ENCODE data around the gene POLE. TPM values are rescaled to one million over a fixed set of nuclear protein-coding genes. Genes with fewer than 3 reads are reported as not detected.

The POLE gene
- total and polyA plus RNA-seq, 7 experiments from 2014 or later = 3.6 to 138 (median 60.8) TPM

- Mint-ChIP-seq H3K9me3 (no peaks in the 10 kb centered on the region), H3K27ac (no peak overlapping the region), H3K36me3 (peaks cover 2 to 21% (median 4%) of the 10 kb centered on the region in 5 donors), H3K4me1 (peaks cover 0 to 3% (median 0%) of the 10 kb centered on the region in 7 donors), H3K27me3 (no peaks in the 10 kb centered on the region), H3K4me3 (no peak overlapping the region)
- peaks cover 0 to 60% (median 3%) of the 10 kb centered on the region in 3 experiments for H3K36me3 ChIP-seq (ENCODE audit: control insufficient read depth in 2 of 3, insufficient read depth in 3 of 3, low read length in 3 of 3)
- no peaks in the 10 kb centered on the region for H3K27me3 ChIP-seq (ENCODE audit: control insufficient read depth in 2 of 2, insufficient read depth in 2 of 2, low read length in 2 of 2)
- no peaks in the 10 kb centered on the region for H3K9me3 ChIP-seq (ENCODE audit: control insufficient read depth in 2 of 3, low read length in 3 of 3)
- ATAC-seq (no peak), DNase-seq (no peak)
- POLR2A ChIA-PET = no interaction called here
- no peak overlapping the region for H3K27ac ChIP-seq (ENCODE audit: low read depth, low read length)
- intact Hi-C loops (cut with micrococcal nuclease) = no loop called here
- H3K4me3 ChIP-seq (ENCODE audit: low read length) = no peak overlapping the region
- CTCF ChIA-PET = no interaction called here
- H3K4me1 ChIP-seq (ENCODE audit: control insufficient read depth in 2 of 2, insufficient read depth in 2 of 2, low read length in 2 of 2) = no peaks in the 10 kb centered on the region
These were observed 106.3 kb downstream of the POLE start for GRCh38 chr12:132580701-132581292.

DNA sequence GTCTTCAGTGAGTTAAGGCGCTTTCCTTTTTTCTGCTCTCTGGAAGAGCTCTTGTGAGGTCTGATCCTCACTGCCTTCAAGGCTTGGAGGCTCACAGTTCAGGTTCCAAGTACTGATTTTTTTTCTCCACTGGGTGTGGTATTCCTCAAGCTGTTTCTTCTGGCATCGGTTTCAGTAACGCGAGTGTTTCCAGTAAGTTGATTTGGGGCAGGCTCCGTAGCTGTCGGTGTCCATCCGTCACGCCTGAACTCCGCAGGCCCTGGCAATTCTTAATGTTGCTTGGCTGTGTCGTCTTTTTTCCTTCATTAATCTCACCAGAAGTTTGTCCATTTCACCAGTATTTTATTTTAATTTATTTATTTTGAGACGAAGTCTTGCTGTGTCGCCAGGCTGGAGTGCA, 107.4 kb downstream of the POLE start:
- intact Hi-C loops (cut with micrococcal nuclease) = no loop called here
- peaks cover 2 to 29% (median 4%) of the 10 kb centered on the region in 5 donors for H3K36me3 Mint-ChIP-seq
- H3K4me1 ChIP-seq (ENCODE audit: control insufficient read depth in 2 of 2, insufficient read depth in 2 of 2, low read length in 2 of 2) = no peaks in the 10 kb centered on the region
- H3K27me3 ChIP-seq (ENCODE audit: control insufficient read depth in 2 of 2, insufficient read depth in 2 of 2, low read length in 2 of 2) = no peaks in the 10 kb centered on the region
- H3K9me3 ChIP-seq (ENCODE audit: control insufficient read depth in 2 of 3, low read length in 3 of 3) = no peaks in the 10 kb centered on the region
- peaks cover 0 to 69% (median 3%) of the 10 kb centered on the region in 3 experiments for H3K36me3 ChIP-seq (ENCODE audit: control insufficient read depth in 2 of 3, insufficient read depth in 3 of 3, low read length in 3 of 3)
- POLR2A ChIA-PET = no interaction called here
- no peak overlapping the region for H3K4me3 ChIP-seq (ENCODE audit: low read length)
- H3K4me3 Mint-ChIP-seq = no peak overlapping the region
- no peak for ATAC-seq
- CTCF ChIA-PET = no interaction called here
- H3K27ac Mint-ChIP-seq = peak overlapping the region in 1 of 9 donors; percentile 25
- DNase-seq = no peak
- H3K9me3 Mint-ChIP-seq = no peaks in the 10 kb centered on the region
- no peaks in the 10 kb centered on the region for H3K27me3 Mint-ChIP-seq
- H3K4me1 Mint-ChIP-seq = peaks cover 0 to 3% (median 0%) of the 10 kb centered on the region in 7 donors
- no peak overlapping the region for H3K27ac ChIP-seq (ENCODE audit: low read depth, low read length)

- Mint-ChIP-seq H3K27ac (no peak overlapping the region), H3K36me3 (peaks cover 2 to 28% (median 4%) of the 10 kb centered on the region in 5 donors), H3K4me1 (peaks cover 0 to 3% (median 0%) of the 10 kb centered on the region in 7 donors), H3K4me3 (no peak overlapping the region), H3K9me3 (no peaks in the 10 kb centered on the region), H3K27me3 (no peaks in the 10 kb centered on the region)
- ChIA-PET CTCF (no interaction called here), POLR2A (no interaction called here)
- Histone ChIP-seq H3K27ac (ENCODE audit: low read depth, low read length) (no peak overlapping the region), H3K27me3 (ENCODE audit: control insufficient read depth in 2 of 2, insufficient read depth in 2 of 2, low read length in 2 of 2) (no peaks in the 10 kb centered on the region), H3K4me3 (ENCODE audit: low read length) (no peak overlapping the region), H3K36me3 (ENCODE audit: control insufficient read depth in 2 of 3, insufficient read depth in 3 of 3, low read length in 3 of 3) (peaks cover 0 to 78% (median 3%) of the 10 kb centered on the region in 3 experiments), H3K9me3 (ENCODE audit: control insufficient read depth in 2 of 3, low read length in 3 of 3) (no peaks in the 10 kb centered on the region), H3K4me1 (ENCODE audit: control insufficient read depth in 2 of 2, insufficient read depth in 2 of 2, low read length in 2 of 2) (no peaks in the 10 kb centered on the region)
- intact Hi-C loops (cut with micrococcal nuclease) = no loop called here
- no peak for DNase-seq
- no peak for ATAC-seq
These were observed 108.3 kb downstream of the POLE start for GRCh38 chr12:132578826-132579225.

DNA sequence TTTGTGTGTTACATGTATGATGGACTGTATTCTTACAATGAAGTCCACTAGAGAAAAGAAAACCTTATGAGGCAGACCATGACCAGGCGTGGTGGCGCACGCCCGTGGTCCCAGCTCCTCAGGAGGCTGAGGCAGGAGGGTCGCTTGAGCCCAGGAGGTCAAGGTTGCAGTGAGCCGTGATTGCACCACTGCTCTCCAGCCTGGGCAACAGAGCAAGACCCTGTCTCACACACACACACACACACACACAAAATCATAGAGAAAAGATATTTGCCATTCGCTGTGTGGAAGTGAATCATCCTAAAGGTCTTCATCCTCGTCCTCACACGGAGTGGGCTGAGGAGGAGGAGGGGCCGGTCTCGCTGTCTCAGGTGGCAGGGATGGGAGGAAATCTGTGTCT, 109.0 kb downstream of the POLE start:
- ATAC-seq = no peak
- H3K4me3 ChIP-seq (ENCODE audit: low read length) = no peak overlapping the region
- Mint-ChIP-seq H3K27ac (peak overlapping the region in 1 of 9 donors; percentile 17), H3K4me3 (no peak overlapping the region), H3K9me3 (no peaks in the 10 kb centered on the region), H3K36me3 (peaks cover 0 to 25% (median 4%) of the 10 kb centered on the region in 5 donors), H3K4me1 (peaks cover 0 to 3% (median 0%) of the 10 kb centered on the region in 7 donors), H3K27me3 (no peaks in the 10 kb centered on the region)
- CTCF ChIA-PET = no interaction called here
- H3K27me3 ChIP-seq (ENCODE audit: control insufficient read depth in 2 of 2, insufficient read depth in 2 of 2, low read length in 2 of 2) = no peaks in the 10 kb centered on the region
- intact Hi-C loops (cut with micrococcal nuclease) = no loop called here
- H3K9me3 ChIP-seq (ENCODE audit: control insufficient read depth in 2 of 3, low read length in 3 of 3) = no peaks in the 10 kb centered on the region
- H3K36me3 ChIP-seq (ENCODE audit: control insufficient read depth in 2 of 3, insufficient read depth in 3 of 3, low read length in 3 of 3) = peaks cover 0 to 85% (median 3%) of the 10 kb centered on the region in 3 experiments
- POLR2A ChIA-PET = no interaction called here
- no peak for DNase-seq
- H3K4me1 ChIP-seq (ENCODE audit: control insufficient read depth in 2 of 2, insufficient read depth in 2 of 2, low read length in 2 of 2) = no peaks in the 10 kb centered on the region
- no peak overlapping the region for H3K27ac ChIP-seq (ENCODE audit: low read depth, low read length)

DNA sequence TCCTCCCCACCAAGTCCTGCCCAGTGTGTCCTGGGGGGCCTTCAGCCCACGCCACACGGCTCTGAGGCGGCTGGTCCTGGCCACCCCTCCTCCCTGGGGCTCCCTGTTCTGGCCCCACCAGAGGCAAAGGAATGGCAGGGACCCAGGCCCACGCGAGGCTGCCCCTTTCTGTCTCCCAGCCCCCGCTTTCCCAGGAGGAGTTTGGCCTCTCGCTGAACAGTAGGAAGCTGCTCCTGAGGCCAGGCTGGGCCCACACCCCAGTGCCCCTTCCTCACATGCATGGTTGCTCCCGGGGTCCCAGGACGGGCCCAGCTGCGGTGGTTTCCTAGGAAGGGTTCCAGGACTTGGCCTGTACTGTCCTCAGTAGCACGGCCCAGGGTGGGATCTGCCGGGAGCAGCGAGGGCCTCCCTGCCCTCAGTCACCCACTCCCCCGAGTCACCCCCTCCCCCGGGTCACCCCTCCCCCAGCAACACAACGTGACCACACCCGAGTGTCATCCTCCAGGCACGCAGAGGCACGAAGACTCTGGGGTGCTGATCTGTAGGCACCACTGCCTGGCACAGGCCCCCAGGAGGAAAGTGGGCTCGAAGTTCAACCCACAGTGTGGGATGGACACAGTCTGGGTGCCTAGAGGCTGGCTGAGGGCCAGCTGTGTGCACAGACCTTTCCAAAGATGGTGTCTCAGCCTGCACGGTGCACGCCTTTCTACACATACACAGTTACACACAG, 109.8 kb downstream of the POLE start:
- H3K27ac Mint-ChIP-seq = no peak overlapping the region
- ChIA-PET POLR2A (no interaction called here), CTCF (interaction anchor here (0.6 kb wide), 1 partner anchor 55 kb away, joined by 3 read pairs; no protein-coding TSS in a partner anchor)
- H3K4me3 ChIP-seq (ENCODE audit: low read length) = no peak overlapping the region
- H3K4me3 Mint-ChIP-seq = no peak overlapping the region
- no peaks in the 10 kb centered on the region for H3K9me3 Mint-ChIP-seq
- DNase-seq = no peak
- no peaks in the 10 kb centered on the region for H3K27me3 ChIP-seq (ENCODE audit: control insufficient read depth in 2 of 2, insufficient read depth in 2 of 2, low read length in 2 of 2)
- peaks cover 0 to 88% (median 3%) of the 10 kb centered on the region in 3 experiments for H3K36me3 ChIP-seq (ENCODE audit: control insufficient read depth in 2 of 3, insufficient read depth in 3 of 3, low read length in 3 of 3)
- H3K9me3 ChIP-seq (ENCODE audit: control insufficient read depth in 2 of 3, low read length in 3 of 3) = no peaks in the 10 kb centered on the region
- no peak for ATAC-seq
- peaks cover 0 to 25% (median 4%) of the 10 kb centered on the region in 5 donors for H3K36me3 Mint-ChIP-seq
- no peak overlapping the region for H3K27ac ChIP-seq (ENCODE audit: low read depth, low read length)
- no peaks in the 10 kb centered on the region for H3K4me1 ChIP-seq (ENCODE audit: control insufficient read depth in 2 of 2, insufficient read depth in 2 of 2, low read length in 2 of 2)
- H3K4me1 Mint-ChIP-seq = peaks cover 0 to 3% (median 0%) of the 10 kb centered on the region in 7 donors
- H3K27me3 Mint-ChIP-seq = no peaks in the 10 kb centered on the region
- intact Hi-C loops (cut with micrococcal nuclease) = no loop called here

- Mint-ChIP-seq H3K27ac (no peak overlapping the region), H3K27me3 (no peaks in the 10 kb centered on the region), H3K4me1 (peaks cover 0 to 3% (median 0%) of the 10 kb centered on the region in 7 donors), H3K4me3 (no peak overlapping the region), H3K9me3 (no peaks in the 10 kb centered on the region), H3K36me3 (peaks cover 0 to 25% (median 4%) of the 10 kb centered on the region in 5 donors)
- intact Hi-C loops (cut with micrococcal nuclease) = no loop called here
- H3K27me3 ChIP-seq (ENCODE audit: control insufficient read depth in 2 of 2, insufficient read depth in 2 of 2, low read length in 2 of 2) = no peaks in the 10 kb centered on the region
- POLR2A ChIA-PET = no interaction called here
- ATAC-seq (no peak), DNase-seq (no peak)
- CTCF ChIA-PET = interaction anchor here (0.6 kb wide), 1 partner anchor 56 kb away, joined by 3 read pairs; no protein-coding TSS in a partner anchor
- H3K27ac ChIP-seq (ENCODE audit: low read depth, low read length) = no peak overlapping the region
- H3K4me3 ChIP-seq (ENCODE audit: low read length) = no peak overlapping the region
- H3K4me1 ChIP-seq (ENCODE audit: control insufficient read depth in 2 of 2, insufficient read depth in 2 of 2, low read length in 2 of 2) = no peaks in the 10 kb centered on the region
- H3K36me3 ChIP-seq (ENCODE audit: control insufficient read depth in 2 of 3, insufficient read depth in 3 of 3, low read length in 3 of 3) = peaks cover 0 to 87% (median 3%) of the 10 kb centered on the region in 3 experiments
- H3K9me3 ChIP-seq (ENCODE audit: control insufficient read depth in 2 of 3, low read length in 3 of 3) = no peaks in the 10 kb centered on the region
These were observed 110.4 kb downstream of the POLE start for GRCh38 chr12:132576701-132577100.

Measured in naive thymus-derived CD4-positive, alpha-beta T cell (primary cell).